HT-29 (cell line): ENCODE results near the gene IGSF11. TPM values are rescaled to one million over a fixed set of nuclear protein-coding genes. Genes with fewer than 3 reads are reported as not detected.
A peak's percentile ranks its signal among the peaks of the same experiment; 100 is the strongest.
"Not testable (repeated sequence)": the region's sequence is repeated elsewhere in the genome, so short reads cannot be mapped to it uniquely, and the experiment has no call there.

Experiments used
- DNase-seq: peaks from one replicate; pipeline ENCODE4 v3.0.0-alpha.2; 2015; ENCODE audit warnings: low spot score
- total RNA-seq: library from RNA; depleted of rRNA; stranded (reverse); fragments of >200 nt; shearing (Covaris generic); gene quantifications from 2 replicates; pipeline ENCODE4 v1.2.3, GENCODE V29; 2014; rRNA removed

IGSF11 gene
- not detected in 2 replicates for total RNA-seq

GRCh38 chr3:119034256-119035013 is at the start of gene IGSF11:
Gene IGSF11, minus strand, starts transcription at chr3:119034846. Its CDS starts 264 bp downstream, at chr3:119034582.
- DNase-seq, result peak; percentile 60

GRCh38 chr3:119080364-119080763 is 45.7 kb upstream of the IGSF11 start:
- DNase-seq, result no peak

- DNase-seq, result no peak
Observed at GRCh38 chr3:119073258-119074001, 38.8 kb upstream of the IGSF11 start.

GRCh38 chr3:119072451-119072850 is 37.8 kb upstream of the IGSF11 start:
- not testable (repeated sequence) for DNase-seq

GRCh38 chr3:119069725-119070124 is 35.1 kb upstream of the IGSF11 start:
- no peak for DNase-seq

GRCh38 chr3:119063471-119063870 is 28.8 kb upstream of the IGSF11 start:
- no peak for DNase-seq

GRCh38 chr3:119062892-119063291 is 28.2 kb upstream of the IGSF11 start:
- DNase-seq, result no peak

- DNase-seq, result no peak
Observed at GRCh38 chr3:119044593-119044992, 9.9 kb upstream of the IGSF11 start.

GRCh38 chr3:119042162-119042561 is 7.5 kb upstream of the IGSF11 start:
- no peak for DNase-seq

GRCh38 chr3:119035014-119035346 is 334 bp upstream of the IGSF11 start:
- no peak for DNase-seq

- no peak for DNase-seq
Observed at GRCh38 chr3:119033393-119034255, 1.0 kb downstream of the IGSF11 start.

GRCh38 chr3:119025171-119025795 is 9.4 kb downstream of the IGSF11 start:
- no peak for DNase-seq

- no peak for DNase-seq
Observed at GRCh38 chr3:119019767-119020518, 14.7 kb downstream of the IGSF11 start.

- no peak for DNase-seq
Observed at GRCh38 chr3:119018690-119019463, 15.8 kb downstream of the IGSF11 start.

- DNase-seq, result no peak
Observed at GRCh38 chr3:119015942-119016341, 18.7 kb downstream of the IGSF11 start.

- no peak for DNase-seq
Observed at GRCh38 chr3:119013951-119014350, 20.7 kb downstream of the IGSF11 start.

- no peak for DNase-seq
Observed at GRCh38 chr3:119011528-119011927, 23.1 kb downstream of the IGSF11 start.

- DNase-seq, result no peak
Observed at GRCh38 chr3:118997190-118997589, 37.5 kb downstream of the IGSF11 start.

GRCh38 chr3:118991775-118992174 is 42.9 kb downstream of the IGSF11 start:
- DNase-seq, result no peak
